ENCODE measurements around the gene FTO.

FTO gene

DNA sequence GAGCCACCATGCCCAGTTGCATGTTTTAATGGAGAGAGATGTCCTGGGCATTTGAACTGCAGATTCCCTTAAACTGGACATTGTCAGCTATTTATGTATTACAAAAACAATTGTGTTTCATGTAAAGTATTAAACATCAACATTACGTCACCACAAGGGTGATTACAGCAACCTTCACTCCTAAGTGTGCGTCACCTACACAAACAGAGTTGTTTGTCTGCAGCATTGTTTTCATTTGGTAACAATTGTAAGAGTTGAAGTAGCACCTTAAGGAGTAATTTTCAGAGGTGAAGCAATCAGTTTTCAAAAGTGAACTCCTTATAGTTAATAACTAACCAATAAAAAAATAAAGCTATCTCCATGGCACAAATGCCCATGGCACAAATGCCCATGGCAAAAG lies 311.2 kb downstream of the FTO start:
- DNase-seq (ENCODE audit: low read depth), result no peak

DNA sequence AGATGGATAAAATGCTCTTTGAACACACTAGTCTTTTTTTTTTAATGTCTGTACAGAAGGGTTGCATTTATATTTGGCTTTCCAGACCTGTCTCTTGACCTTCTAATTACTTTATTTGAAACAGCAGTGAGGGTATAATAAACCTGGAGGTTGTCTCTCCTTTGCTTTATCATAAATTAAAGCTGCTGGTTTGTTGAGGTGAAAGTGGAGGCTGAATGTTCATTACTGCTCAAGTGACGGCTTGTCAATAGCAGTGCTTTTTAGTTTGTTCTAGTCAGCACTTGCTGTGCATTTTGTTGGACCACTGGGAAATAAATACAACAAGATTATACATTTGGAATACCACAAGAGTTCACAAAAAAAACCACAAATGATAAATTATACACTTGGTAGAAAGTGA lies 318.4 kb downstream of the FTO start:
- DNase-seq (ENCODE audit: low read depth), result no peak

DNA sequence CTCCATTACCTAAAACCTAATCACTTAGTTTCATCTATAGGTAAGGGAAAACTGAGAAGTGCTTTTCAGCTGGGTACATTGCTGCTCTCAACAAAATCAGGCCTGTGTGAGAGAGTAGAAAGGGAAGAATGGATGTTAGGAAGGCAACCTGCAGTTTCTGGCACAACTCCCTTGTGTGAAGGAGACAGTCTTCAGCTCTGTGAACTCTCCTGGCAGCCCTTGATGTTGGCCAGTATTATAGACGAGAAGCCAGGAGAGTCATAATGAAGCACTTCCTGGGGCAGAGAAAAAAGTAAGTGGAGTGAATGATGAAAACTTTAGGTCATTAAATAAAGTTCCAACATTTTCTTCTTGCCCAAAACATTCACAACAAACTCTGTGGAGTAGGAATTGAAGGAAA lies 322.5 kb downstream of the FTO start:
- no peak for DNase-seq (ENCODE audit: low read depth)

DNA sequence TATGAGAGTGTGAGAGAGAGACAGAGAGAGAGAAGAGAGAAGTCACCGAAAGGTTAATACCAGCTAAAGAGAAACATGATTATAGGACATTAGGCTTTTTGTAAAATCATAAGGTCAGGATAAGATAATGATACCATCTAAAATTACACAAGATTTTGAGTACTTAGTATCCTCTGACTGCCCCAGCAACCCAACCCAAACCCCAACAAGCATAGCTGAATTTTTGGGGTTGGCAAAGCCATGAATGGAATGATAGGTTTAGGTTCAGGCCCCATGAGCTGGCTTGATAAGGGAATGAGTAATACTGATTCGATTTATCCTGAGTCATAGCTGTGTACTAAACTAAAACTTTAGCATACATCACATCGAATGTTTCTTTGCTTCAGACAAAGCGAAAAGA lies 323.1 kb downstream of the FTO start:
- DNase-seq (ENCODE audit: low read depth), result no peak

DNA sequence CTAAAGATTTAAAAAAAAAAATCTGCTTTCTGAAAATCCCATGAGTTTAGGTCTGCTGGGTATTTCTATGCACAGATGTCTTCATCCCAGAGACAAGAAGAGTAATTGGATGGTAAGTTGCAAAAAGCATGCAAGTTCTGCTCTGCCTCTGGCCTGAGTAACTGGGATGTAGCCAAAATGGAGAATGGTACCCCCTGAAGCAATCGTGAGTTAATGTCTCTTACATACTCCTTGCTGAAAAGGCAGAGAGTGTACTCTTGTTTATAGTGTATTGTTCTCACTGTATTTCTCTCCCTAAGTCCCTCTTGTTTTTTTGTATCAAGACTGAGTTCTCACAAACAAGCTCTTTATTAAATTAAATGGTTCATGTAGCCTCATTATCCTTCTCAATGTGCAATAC lies 323.6 kb downstream of the FTO start:
- DNase-seq (ENCODE audit: low read depth), result no peak

DNA sequence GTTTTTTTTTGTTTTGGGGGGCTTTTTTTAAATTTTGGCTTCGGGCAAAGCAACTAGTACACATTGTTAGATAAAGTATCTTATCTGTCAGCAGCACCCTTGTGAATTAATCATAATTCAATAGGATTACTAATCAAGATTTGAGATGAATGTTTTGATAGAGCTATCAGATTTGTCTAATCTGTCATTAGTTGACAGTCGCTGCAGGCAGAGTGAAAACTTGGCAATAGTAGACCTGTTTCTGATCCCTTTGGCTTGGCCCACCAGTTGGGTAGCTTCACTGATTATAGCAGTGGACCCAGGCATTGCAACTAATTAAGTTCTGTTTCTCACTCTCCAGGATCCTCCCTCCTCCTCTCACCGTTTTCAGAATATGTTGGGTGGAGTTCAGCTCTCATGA lies 324.0 kb downstream of the FTO start:
- no peak for DNase-seq (ENCODE audit: low read depth)

DNA sequence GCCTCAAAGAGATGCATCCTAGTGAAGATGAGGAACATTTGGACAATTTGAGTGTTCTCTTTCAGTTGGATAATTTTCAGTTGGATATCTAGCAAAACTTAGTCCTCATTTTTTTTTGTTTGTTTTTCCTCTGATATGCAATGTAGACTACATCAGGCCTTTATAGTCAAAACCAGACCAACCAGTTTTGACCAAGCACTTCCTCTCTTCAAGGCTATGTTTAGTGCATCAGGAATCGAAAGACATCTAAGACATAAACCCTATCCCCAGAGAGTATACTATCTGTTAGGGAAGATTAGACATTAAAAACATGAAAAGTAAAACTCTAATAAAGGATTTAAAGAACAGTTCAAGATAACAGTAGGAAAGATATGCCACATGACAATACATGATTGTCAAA lies 326.5 kb downstream of the FTO start:
- DNase-seq (ENCODE audit: low read depth), result no peak

DNA sequence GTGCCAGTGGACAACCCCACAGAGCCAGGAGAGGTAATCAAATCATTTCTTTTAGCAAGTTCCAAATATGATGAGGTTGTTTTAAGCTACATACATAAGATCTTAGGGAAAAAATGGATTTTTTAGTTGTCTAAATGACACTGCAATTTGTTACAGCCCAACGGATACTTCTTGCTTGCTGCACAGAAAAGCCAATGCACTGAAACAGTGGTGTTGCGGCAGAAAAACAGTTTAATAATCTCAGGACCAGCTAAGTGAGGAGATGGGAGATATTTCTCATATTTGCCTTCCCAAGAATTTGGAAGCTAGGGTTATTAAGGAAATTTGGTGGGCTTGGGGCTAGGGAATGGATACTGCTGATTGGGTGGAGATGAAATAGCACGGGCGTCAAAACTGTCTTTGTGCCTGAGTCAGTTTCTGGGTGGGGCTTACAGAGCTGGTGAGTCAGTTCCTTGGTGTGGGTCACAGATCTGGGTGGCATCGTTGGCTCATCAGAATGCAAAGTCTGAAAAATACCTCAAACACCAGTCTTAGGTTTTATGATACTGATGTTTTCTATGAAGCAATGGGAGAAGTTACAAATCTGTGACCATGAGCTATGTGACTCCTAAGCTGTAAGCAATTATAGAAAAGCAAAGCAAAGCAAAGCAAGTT lies 327.3 kb downstream of the FTO start:
- no peak for DNase-seq (ENCODE audit: low read depth)

DNA sequence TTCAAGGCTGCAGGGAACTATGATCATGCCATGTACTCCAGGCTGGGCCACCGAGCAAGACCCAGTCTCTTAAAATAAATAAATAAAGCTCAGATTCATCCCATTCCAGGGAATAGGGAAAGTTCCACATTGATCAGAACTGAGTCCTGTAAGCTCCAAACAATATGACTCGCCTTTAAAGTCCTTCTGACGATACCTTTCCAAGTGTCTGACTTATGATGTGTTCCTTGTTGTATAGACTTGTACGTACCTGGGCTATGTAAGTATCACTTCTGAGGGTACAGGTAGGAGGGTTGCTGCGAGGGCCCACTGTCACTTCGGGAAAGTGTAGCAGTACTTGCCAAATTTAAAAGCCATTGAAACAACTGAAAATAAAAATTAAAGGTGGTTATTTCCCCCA lies 329.8 kb downstream of the FTO start:
- no peak for DNase-seq (ENCODE audit: low read depth)

DNA sequence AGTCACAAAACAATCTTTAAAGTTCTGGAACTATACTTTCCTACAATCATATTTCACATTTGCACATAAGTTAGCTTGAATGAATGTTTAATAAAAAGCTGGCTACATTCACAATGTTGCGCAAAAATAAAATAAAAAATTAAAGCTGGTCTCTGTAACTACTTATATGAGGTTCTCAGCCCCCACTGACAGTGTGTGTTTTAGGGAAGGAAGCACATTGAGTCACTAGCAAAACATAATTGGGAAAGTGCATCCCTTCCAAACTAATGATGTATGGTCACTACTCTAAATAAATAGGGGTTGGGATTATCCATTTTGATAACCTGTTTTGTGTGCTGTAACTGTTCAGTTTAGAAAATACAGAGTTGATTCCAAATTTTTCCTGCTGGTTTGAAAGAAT lies 330.7 kb downstream of the FTO start:
- no peak for DNase-seq (ENCODE audit: low read depth)

DNA sequence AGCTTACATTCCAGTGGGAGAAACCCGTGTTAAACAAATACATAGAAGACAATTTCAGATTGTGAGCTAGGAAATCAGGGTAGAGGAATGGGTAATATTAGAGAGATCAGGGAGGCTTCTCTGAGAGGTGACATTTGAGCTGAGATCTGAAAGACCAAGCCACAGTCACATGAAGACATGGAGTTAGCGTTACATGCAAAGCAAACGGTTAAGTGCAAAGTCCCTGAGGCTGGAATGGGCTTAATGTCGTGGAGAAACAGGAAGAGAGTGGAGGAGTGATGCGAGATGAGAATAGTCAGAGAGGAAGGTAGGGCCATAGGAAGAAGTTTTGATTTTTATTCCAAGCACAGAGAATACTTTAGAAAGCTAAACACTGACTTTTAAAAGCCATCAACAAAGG lies 336.5 kb downstream of the FTO start:
- no peak for DNase-seq (ENCODE audit: low read depth)

DNA sequence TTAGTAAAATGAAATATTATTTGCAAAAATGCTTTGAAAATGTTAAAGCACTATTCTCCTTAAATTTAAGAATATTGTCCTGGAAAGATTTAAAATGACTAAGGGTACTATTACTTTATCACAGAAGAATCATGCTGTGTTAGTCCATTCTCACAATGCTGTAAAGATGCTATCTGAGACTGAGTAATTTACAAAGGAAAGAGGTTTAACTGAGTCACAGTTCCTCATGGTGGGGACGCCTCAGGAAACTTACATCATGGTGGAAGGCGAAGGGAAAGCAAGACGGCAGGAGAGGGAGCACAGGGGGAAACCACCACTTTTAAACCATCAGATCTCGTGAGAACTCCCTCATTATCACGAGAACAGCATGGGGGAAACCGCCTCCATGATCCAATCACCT lies 337.0 kb downstream of the FTO start:
- no peak for DNase-seq (ENCODE audit: low read depth)

DNA sequence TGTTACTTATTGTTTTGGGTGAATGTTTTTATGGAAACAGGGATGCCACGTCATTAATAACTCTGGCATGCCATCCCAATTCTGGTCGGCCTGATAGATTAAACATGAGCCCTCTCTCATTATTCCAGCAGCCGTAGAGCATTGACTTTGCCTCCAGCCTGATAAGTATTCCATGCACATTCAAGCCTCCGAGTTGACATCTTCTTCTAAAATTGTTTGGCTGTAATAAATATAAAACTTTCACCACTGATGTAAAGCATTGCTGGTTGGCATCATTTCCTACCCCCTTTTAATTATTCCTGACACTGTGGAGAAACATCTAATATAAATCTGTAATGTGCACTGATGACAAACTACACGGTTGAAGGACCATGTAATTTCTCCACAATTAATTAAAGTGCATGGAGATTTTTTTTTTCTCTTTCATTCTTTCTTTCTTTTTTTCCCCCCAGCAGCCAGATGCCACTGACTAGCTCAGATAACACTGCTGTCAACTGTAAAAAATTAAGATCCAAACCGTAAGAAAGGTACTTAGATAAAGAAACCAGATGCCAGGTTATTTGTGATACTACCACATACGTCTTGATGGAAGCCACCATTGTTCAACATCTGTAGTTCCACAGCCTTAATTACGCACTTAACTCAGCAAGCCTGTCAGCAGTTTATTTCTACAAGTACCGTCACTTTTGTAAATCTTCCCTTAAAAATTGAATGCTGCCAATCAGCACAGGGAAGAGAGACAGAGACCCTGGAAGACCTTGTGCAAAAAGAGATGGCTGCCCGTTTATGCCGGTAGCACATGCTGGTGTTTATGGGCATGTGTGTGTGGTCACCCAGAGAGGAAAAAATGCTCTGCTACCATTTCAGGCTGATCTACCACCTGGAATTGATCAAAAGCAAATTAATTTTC lies 344.9 kb downstream of the FTO start:
- no peak for DNase-seq (ENCODE audit: low read depth)

DNA sequence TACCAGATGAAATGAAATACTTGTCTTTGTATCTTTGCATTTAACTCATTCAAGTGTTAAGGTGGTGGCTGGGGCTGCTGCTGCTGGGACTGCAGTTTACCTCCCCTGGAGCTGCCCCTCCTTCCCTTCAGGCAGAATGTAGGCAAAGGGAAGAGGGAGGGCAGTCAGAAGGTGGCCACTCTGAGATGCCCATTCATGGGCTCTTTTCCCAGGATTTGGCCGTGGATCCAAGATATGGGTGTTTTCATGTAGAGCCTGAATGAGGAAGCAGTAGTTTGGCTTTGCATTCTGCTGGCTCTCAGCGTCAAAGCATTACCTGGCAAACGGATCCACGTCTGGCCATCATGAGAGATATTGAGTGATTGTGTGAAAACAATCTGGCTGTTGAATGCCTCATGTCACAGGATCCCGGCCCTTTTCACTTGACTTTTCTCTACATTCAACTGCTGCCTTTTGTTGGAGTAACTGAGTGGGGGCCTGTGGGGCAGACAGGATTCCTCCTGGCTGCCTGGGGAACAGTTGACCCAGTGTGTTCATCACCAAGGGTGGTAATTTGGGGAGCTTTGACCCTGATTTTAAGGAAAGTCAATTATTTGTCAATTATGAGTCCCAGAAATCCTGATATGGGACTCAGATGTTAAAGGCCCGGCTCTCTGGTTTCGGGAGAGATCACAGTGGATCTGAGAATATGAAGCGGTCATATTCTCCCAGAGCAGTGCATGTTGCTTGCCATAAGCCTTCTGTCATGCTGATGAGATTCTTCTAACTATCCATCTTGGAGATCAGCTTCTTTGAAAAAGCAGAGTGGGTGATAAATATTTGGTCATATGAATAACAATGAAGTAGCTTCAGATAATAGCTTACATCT lies 345.9 kb downstream of the FTO start:
- no peak for DNase-seq (ENCODE audit: low read depth)

DNA sequence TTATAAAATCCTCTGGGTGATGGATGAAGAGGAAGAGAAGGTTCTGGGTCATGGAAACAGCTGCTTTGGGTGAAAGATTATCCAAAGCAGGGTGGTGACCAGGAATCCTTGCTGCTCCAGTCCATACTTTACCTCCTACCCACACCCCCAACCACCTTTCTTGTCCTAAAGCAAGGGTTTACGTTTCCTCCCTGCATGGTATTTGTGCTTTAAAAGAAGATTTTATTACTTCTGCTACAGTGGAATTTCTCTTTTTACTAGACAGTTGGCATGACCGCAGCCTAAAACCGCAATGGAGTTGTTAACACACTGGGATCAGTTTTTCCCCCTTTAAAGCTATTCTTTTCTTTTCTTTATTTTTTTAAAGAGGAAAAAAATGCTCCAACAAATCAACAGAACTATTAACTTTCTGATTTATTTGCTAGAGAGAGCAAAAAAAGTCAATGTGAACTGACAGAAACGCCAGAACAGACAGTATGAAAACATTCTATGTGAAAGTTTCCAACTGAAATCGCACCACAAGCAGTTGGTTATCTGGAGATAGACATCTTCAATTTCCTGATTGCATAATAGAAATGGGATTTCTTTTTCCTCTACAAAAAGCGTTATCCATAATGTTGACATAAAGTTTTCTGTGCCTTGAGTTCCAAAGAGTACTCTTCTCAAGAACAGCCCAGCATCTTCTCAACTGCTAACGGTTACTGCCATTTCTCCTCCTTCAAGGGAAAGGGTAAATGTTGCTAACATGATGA lies 346.7 kb downstream of the FTO start:
- DNase-seq (ENCODE audit: low read depth), result no peak

DNA sequence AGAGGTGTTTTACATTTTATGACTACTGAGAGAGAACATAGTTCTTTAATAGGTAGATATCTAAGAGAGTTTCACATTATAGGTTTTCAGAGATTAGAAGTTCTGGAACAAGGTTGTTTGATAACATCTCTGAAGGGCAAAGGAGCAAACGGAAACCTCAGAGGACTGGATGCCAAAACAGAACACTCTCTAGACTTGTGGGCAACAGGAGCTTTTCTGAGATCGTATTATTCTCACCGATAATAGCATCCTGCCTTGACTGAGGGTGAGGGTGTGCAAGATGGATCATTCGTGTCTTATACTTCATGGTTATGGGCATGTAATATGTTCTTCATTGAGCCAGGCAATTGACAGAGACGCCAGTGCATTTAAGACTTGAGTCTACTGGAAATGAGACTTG lies 347.9 kb downstream of the FTO start:
- DNase-seq (ENCODE audit: low read depth), result no peak

DNA sequence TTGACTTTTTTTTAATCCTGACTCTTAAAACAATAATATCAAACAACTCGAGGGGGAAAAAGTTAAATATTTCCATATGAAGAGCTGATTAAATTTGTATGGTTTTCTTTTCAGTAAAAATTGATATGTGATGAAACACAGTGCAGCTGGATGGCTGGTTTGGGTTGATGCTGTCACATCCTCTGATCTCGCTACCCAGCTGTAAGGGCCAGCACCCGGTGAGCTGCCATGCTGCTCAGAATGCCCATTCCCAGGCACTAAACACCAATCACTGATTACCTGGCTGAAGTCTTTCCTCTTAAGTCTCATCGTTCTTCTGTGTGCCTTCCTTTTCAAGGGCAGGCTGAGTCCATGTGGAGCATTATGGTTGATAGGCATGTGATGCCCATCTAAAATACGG lies 348.3 kb downstream of the FTO start:
- DNase-seq (ENCODE audit: low read depth), result no peak

DNA sequence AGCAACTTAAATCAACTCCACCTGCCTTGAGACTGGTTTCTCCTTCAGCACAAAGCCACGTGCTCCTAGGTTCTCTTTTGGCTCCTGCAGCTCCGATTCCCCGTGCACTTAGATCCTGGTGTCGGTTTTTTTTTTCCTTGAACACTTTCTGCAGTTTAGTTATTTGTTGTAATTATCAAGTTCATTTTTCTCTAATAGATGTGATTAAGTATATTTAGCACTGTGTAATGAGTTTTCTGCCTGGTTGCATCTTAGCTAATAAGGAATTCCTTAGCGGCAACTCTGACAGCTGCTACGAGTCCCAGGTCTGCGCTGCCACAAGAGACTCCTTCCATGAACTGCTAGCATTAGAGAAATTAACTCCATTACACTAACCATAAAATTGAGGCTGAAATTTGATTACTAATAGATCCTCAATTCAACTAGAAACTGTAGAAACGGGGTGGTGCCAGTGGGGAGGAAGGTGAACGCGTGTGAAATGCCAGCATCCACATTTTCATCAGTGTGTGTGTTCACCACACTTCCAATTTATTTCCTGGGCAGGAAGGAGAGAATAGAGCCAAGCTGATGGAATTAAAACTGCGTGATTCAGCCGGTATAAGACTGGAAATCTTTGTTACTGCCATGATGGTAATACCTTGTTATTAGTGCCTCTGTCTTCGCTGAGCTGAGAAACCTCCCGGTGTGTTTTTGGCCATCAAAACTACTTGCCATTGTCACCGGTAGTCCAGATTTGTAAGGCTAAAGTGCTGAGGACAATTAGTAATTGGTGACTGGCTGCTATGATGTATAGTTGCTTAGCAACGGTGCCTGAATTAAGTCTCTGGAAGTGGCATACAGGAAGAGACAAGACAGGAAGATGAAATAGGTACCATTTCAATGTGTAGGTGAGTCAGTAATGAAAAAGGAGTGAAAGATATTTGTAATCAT lies 350.2 kb downstream of the FTO start:
- DNase-seq (ENCODE audit: low read depth), result no peak

DNA sequence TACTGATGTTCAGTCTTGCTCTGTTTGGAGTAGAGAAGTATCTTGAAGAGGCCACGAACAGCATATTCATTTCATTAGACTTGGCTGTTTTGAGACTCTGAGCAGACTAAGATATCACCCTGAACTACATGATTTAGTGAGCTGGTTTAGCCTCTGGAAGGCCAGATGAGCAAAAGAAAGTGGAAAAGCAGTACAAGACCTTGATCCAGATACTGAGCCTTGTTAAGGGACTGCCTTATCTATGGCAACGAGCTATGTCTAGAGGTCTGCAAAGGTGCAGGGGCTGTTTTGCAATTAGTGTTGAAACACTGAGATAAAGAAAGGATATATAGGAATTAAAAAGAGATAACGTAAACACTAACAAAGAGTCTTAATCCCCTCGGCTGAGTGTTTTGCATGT lies 351.2 kb downstream of the FTO start:
- no peak for DNase-seq (ENCODE audit: low read depth)

DNA sequence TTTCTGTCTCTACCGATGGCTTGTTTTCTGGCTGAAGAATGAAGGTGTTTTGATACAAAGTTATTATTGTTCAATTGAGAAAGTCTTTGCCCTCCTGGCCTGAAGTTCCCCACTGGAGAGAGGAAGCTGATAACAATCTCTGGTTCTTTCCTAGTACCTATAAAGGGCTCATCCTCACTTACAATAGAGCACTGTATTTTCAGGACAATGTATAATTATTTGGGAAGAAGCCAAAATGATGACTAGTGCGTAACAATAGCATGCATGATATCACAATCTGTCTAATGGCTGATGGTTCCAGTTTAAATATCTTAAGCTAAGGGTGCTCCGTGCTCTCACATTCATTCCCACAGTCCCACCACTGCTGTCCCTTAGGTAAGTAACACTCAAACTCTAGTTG lies 351.9 kb downstream of the FTO start:
- no peak for DNase-seq (ENCODE audit: low read depth)

DNA sequence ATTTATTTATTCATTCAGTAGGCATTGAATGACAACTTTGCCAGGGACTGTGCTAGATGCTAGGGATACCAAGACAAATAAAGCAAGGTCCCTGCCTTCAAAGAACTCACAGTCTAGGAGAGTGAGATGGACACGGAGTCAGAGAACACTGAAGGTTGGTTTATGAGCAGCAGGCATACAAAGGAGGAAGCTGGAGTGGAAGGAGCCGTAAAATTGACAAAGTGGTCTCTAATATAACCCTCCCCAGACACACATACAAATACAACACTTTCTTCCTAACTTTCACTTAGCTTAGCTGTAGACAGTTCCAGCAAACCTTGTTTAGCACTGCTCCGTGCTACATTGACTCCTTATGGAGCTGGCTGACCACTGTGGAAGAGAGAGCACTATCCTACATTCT lies 353.0 kb downstream of the FTO start:
- DNase-seq (ENCODE audit: low read depth), result no peak
